Neutrophil (primary cell): ENCODE data around the gene PTGFRN.
"Not testable (repeated sequence)": the region's sequence is repeated elsewhere in the genome, so short reads cannot be mapped to it uniquely, and the experiment has no call there.

Source experiments
- H3K27ac ChIP-seq: fragments of 200-600 bp; sonication (generic); 2 replicates; pipeline ENCODE4 v1.5.1; 2016; ENCODE audit warnings: mild to moderate bottlenecking, moderate library complexity
- H3K27me3 ChIP-seq: fragments of 200-600 bp; sonication (generic); 2 replicates; pipeline ENCODE4 v1.6.0; 2016; ENCODE audit warnings: mild to moderate bottlenecking
- H3K36me3 ChIP-seq: fragments of 200-600 bp; sonication (generic); 2 replicates; pipeline ENCODE4 v1.5.1; 2017
- H3K4me1 ChIP-seq, 2 experiments: fragments of 200-600 bp in 1 of 2; sonication (generic) in 1 of 2; 1 replicate in 1 of 2; 2 replicates in 1 of 2; pipeline versions ENCODE4 v1.5.1 to v1.6.1; 2013 to 2016; ENCODE audit warnings: low read depth in 1 of 2, low read length in 1 of 2, mild to moderate bottlenecking in 1 of 2, moderate library complexity in 1 of 2; ENCODE audit not compliant: control insufficient read depth in 1 of 2, insufficient read depth in 1 of 2
- H3K4me3 ChIP-seq, 2 experiments: fragments of 200-600 bp in 1 of 2; sonication (generic) in 1 of 2; 1 replicate in 1 of 2; 2 replicates in 1 of 2; pipeline ENCODE4 v1.5.1; 2013 to 2016; ENCODE audit warnings: low read depth in 1 of 2, low read length in 1 of 2, mild to moderate bottlenecking in 1 of 2, moderate library complexity in 1 of 2
- H3K9me3 ChIP-seq: fragments of 200-600 bp; sonication (generic); 2 replicates; pipeline ENCODE4 v1.5.1; 2016
- TF ChIP-seq, protein P1 (sequence below): fragments of 200-600 bp; sonication (generic); IDR thresholded peaks from 2 replicates; pipeline ENCODE4 v1.5.1; 2016; ENCODE audit warnings: antibody characterized with exemption

PTGFRN gene

DNA sequence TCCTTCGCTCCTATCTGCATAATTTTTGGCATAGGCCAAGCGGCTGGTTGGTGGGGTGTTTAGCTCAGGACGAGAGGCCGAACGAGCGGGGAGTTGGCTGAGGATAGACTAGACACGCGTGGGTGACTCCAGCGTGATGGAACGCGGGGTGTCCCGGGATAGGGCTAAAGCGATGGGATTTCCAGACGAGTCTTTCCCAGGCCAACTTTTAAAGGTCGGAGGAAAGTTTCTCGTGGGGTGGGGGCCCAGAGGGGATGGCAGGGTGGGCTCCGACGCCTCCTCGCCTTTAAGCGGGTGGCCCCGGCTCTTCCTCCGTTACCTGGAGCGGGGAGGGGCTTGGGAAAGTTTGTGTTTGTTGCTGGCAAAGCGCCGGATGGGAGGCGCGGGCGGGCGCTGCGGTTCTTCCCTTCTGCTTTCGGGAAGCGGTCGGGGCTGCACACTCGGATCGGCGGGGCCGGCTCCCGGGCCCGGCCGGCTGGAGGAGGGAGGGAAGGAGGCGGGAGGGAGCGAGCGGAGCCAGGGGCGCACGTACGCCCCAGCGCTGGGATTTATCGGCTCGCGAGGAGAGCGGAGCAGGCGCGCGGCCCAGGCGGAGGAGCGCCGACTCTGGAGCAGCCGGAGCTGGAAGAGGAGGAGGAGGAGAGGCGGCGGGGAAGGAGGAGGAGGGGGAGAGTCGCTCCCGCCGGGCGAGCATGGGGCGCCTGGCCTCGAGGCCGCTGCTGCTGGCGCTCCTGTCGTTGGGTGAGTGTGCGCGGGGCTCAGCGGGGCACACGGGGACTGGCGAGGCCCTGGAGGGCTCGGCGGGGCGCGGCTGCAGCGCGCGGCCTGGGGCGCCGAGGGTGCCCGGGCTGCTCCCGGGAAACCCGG lies at the start of gene PTGFRN:
TSS of gene PTGFRN (plus strand) at position 405 of the 867 bp plus-strand sequence. CDS start at position 693, 288 bp downstream.
- Histone ChIP-seq H3K27ac (no peak within 1 kb of the TSS), H3K27me3 (peaks cover 97% of the 10 kb centered on the region)

DNA sequence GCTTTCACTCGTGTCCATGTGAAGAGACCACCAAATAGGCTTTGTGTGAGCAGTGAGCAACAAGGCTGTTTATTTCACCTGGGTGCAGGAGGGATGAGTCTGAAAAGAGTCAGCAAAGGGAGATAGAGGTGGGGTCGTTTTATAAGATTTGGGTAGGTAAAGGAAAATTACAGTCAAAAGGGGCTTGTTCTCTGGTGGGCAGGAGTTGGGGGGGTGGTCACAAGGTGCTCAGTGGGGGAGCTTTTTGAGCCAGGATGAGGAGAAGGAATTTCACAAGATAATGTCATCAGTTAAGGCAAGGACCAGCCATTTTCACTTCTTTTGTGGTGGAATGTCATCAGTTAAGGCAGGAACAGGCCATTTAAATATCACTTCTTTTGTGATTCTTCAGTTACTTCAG lies 49.5 kb upstream of the PTGFRN start:
- H3K4me1 ChIP-seq, H3K36me3 ChIP-seq, H3K27ac ChIP-seq, H3K27me3 ChIP-seq, H3K4me3 ChIP-seq, H3K9me3 ChIP-seq: not testable (repeated sequence)

More for the DNA sequence above, at the start of gene PTGFRN:
- no peaks in the 10 kb centered on the region for H3K9me3 ChIP-seq
- H3K4me1 ChIP-seq = peaks cover 0 to 9% of the 10 kb centered on the region in 2 experiments
- no peaks in the 10 kb centered on the region for H3K36me3 ChIP-seq
- TF ChIP-seq, protein P1, sequence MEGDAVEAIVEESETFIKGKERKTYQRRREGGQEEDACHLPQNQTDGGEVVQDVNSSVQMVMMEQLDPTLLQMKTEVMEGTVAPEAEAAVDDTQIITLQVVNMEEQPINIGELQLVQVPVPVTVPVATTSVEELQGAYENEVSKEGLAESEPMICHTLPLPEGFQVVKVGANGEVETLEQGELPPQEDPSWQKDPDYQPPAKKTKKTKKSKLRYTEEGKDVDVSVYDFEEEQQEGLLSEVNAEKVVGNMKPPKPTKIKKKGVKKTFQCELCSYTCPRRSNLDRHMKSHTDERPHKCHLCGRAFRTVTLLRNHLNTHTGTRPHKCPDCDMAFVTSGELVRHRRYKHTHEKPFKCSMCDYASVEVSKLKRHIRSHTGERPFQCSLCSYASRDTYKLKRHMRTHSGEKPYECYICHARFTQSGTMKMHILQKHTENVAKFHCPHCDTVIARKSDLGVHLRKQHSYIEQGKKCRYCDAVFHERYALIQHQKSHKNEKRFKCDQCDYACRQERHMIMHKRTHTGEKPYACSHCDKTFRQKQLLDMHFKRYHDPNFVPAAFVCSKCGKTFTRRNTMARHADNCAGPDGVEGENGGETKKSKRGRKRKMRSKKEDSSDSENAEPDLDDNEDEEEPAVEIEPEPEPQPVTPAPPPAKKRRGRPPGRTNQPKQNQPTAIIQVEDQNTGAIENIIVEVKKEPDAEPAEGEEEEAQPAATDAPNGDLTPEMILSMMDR = no peak
- no peak within 1 kb of the TSS for H3K4me3 ChIP-seq

DNA sequence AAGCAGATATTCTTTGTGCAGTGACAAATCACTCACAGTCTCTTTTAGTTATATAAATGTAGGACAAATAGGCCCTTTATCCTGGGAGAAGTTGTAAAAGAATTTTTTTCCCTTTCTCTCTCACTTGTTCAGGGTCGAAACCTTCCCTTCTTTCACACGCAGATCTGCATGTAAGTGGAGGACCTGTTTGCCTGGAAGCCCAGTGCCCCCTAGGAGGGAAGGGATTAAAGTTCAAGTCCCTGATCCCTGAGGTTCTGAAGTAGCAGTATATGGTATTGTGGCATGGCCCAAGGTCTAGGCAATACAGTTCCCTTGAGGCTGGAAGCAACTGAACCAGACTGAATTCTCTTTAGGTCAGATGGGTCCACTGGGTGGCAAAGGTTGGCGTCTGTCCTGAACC lies 48.6 kb upstream of the PTGFRN start:
- Histone ChIP-seq H3K36me3 (no peaks in the 10 kb centered on the region), H3K4me1 (no peaks in the 10 kb centered on the region), H3K27ac (no peak overlapping the region), H3K4me3 (no peak overlapping the region), H3K9me3 (no peaks in the 10 kb centered on the region), H3K27me3 (no peaks in the 10 kb centered on the region)
- TF ChIP-seq, protein P1 = no peak

DNA sequence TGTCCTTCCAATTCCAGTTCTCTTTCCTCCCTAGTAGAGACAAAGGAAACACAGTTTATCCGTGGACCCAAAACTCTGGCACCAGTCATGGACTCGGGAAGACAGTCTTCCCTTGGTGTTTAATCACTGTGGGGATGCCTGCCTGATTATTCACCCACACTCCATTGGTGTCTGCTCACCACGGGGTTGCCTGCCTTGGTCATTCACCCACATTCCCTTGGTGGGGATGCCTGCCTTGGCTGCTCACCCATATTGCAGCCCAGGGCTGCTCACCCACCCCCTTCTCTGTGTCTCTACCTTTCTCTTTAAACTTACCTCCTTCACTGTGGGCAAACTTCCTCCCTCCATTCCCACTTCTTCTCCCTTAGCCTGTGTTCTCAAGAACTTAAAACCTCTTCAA lies 46.7 kb upstream of the PTGFRN start:
- not testable (repeated sequence) for H3K27me3 ChIP-seq, H3K4me1 ChIP-seq, H3K36me3 ChIP-seq, H3K27ac ChIP-seq, H3K9me3 ChIP-seq, H3K4me3 ChIP-seq

DNA sequence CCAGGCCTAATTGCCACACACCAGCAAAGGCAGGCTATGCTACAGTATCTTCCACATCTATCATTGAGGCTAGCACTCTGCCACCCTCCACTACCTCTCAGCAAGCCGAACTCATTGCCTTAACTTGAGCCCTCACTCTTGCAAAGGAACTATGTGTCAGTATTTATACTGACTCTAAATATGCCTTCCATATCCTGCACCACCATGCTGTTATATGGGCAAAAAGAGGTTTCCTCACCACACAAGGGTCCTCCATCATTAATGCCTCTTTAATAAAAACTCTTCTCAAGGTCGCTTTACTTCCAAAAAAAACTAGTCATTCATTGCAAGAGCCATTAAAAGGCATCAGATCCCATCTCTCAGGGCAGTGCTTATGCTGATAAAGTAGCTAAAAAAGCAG lies 43.2 kb upstream of the PTGFRN start:
- H3K27ac ChIP-seq, H3K9me3 ChIP-seq, H3K36me3 ChIP-seq, H3K27me3 ChIP-seq, H3K4me1 ChIP-seq, H3K4me3 ChIP-seq: not testable (repeated sequence)

DNA sequence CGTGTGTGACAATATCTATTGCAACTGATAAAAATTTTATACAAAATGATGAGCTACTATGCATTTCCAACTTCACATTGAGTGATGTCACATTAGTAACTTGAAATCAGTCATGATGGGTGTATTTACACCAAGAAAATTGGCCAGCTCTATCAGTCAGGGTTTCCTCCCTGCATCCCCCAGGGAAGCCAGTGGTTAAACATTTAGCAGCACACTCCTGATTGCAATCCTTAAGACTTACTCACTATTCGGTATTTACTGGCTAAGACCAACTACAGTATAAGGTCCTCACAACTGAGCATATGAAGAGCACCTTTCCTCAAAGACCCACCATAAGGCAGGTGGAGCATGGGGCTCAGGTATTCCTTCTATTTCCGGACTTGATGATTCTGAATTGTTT lies 41.3 kb upstream of the PTGFRN start:
- TF ChIP-seq, protein P1 = no peak
- Histone ChIP-seq H3K36me3 (no peaks in the 10 kb centered on the region), H3K9me3 (no peaks in the 10 kb centered on the region), H3K27me3 (no peaks in the 10 kb centered on the region), H3K4me1 (no peaks in the 10 kb centered on the region), H3K4me3 (no peak overlapping the region), H3K27ac (no peak overlapping the region)

DNA sequence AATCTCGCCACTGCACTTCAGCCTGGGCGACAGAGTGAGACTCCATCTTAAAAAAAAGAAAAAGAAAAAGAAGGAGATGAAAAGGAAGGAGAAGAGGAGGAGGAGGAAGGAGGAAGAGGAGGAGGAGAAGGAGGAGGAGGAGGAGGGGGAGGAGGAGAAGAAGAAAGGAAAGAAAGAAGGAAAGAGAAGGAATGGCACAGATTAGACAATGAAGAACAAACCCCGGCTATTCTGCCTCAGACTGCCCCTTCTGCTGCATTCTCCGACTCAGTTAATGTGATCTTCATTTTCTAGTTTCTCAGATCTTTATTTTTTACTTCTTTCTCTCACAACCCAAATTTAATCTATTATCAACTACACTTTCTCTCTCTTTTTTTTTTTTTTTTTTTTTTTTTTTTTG lies 40.1 kb upstream of the PTGFRN start:
- no peaks in the 10 kb centered on the region for H3K36me3 ChIP-seq
- TF ChIP-seq, protein P1 = no peak
- no peaks in the 10 kb centered on the region for H3K4me1 ChIP-seq
- no peak overlapping the region for H3K27ac ChIP-seq
- H3K4me3 ChIP-seq = no peak overlapping the region
- H3K9me3 ChIP-seq = no peaks in the 10 kb centered on the region
- peaks cover 2% of the 10 kb centered on the region for H3K27me3 ChIP-seq
